K562 (cell line): Measurements from ENCODE around the gene MLH1. TPM values are rescaled to one million over a fixed set of nuclear protein-coding genes. Genes with fewer than 3 reads are reported as not detected.
A peak's percentile ranks its signal among the peaks of the same experiment; 100 is the strongest.

Source experiments
- CBX5 ChIP-seq: IDR thresholded peaks from 2 replicates; pipeline ENCODE4 v1.6.1; 2014; ENCODE audit warnings: low read depth, borderline replicate concordance
- ESRRA ChIP-seq: fragments of 450-650 bp; IDR thresholded peaks from 2 replicates; pipeline ENCODE4 v1.6.1; 2014; ENCODE audit warnings: low read depth, mild to moderate bottlenecking, moderate library complexity, borderline replicate concordance
- FIP1L1 ChIP-seq: fragments of 200-400 bp; formaldehyde crosslinking; IDR thresholded peaks from 2 replicates; pipeline ENCODE4 v1.6.1; 2018; ENCODE audit warnings: mild to moderate bottlenecking, low read depth, low read length; ENCODE audit not compliant: poor library complexity, severe bottlenecking
- FOXM1 ChIP-seq, 2 experiments: fragments of 450-650 bp in 1 of 2; sonication (generic) in 1 of 2; formaldehyde crosslinking in 1 of 2; IDR thresholded peaks; 2 replicates each; pipeline versions ENCODE4 v1.6.1 to v1.9.0; 2017 to 2022; ENCODE audit warnings: low read depth in 2 of 2, mild to moderate bottlenecking in 2 of 2, missing genetic modification reagents in 1 of 2, moderate library complexity in 1 of 2
- HDGF ChIP-seq: fragments of 450-650 bp; IDR thresholded peaks from 2 replicates; pipeline ENCODE4 v1.6.1; 2016
- HNRNPLL ChIP-seq: fragments of 200-400 bp; formaldehyde crosslinking; IDR thresholded peaks from 2 replicates; pipeline ENCODE4 v1.6.1; 2017; ENCODE audit warnings: low read length, low read depth, mild to moderate bottlenecking; ENCODE audit not compliant: poor library complexity, severe bottlenecking
- L3MBTL2 ChIP-seq: fragments of 450-650 bp; IDR thresholded peaks from 2 replicates; pipeline ENCODE4 v1.6.1; 2016; ENCODE audit warnings: mild to moderate bottlenecking, moderate library complexity
- NR2C1 ChIP-seq, 2 experiments: fragments of 450-650 bp; IDR thresholded peaks; 2 replicates each; pipeline ENCODE4 v1.6.1; 2017; ENCODE audit warnings: mild to moderate bottlenecking in 2 of 2, antibody characterized with exemption in 1 of 2, inconsistent platforms in 1 of 2, missing compliant biosample characterization in 1 of 2, missing genetic modification characterization in 1 of 2
- PHB2 ChIP-seq: fragments of 450-650 bp; IDR thresholded peaks from 2 replicates; pipeline ENCODE4 v1.6.1; 2017; ENCODE audit warnings: low read depth
- PHTF2 ChIP-seq: fragments of 250-450 bp; sonication (Bioruptor Pico); IDR thresholded peaks from 2 replicates; pipeline ENCODE4 v1.5.0; 2021; ENCODE audit warnings: mild to moderate bottlenecking
- POLR2AphosphoS5 ChIP-seq: IDR thresholded peaks from 2 replicates; pipeline ENCODE4 v1.6.1; 2011; ENCODE audit warnings: mild to moderate bottlenecking, low read depth, low read length, moderate library complexity; ENCODE audit not compliant: control insufficient read depth, insufficient read depth
- POLR2G ChIP-seq: fragments of 200-400 bp; formaldehyde crosslinking; IDR thresholded peaks from 2 replicates; pipeline ENCODE4 v1.6.1; 2017; ENCODE audit warnings: low read depth, mild to moderate bottlenecking, antibody characterized with exemption, low read length, moderate library complexity
- RNF2 ChIP-seq: sonication (generic); IDR thresholded peaks from 2 replicates; pipeline ENCODE4 v1.6.1; 2016
- SP1 ChIP-seq: sonication (generic); formaldehyde crosslinking; IDR thresholded peaks from 2 replicates; pipeline ENCODE4 v1.8.1; 2022; ENCODE audit warnings: mild to moderate bottlenecking, missing genetic modification reagents
- TAF7 ChIP-seq: fragments of 450-650 bp; IDR thresholded peaks from 2 replicates; pipeline ENCODE4 v1.6.1; 2016; ENCODE audit warnings: missing genetic modification characterization, missing compliant biosample characterization
- ZFP36 ChIP-seq: fragments of 150-350 bp; IDR thresholded peaks from 2 replicates; pipeline ENCODE4 v1.6.1; 2018; ENCODE audit warnings: low read length, low read depth; ENCODE audit not compliant: partially characterized antibody
- ZNF583 ChIP-seq: fragments of 250-450 bp; sonication (Bioruptor Pico); IDR thresholded peaks from 2 replicates; pipeline ENCODE4 v1.4.0; 2020
- polyA plus RNA-seq, 8 experiments: library from polyadenylated mRNA; depleted of rRNA in 4 of 8; stranded (reverse) in 5 of 8; unstranded in 3 of 8; fragments of >200 nt; fragmentation: Nextera tagmentation in 2 of 8; fragmentation: Illumina TruSeq in 1 of 8; extraction: Ambion mirVana in 2 of 8; extraction: Trizol in 1 of 8; gene quantifications; 2 replicates each; pipeline versions ENCODE4 v1.2.1 to v1.2.3, GENCODE V29; 2011 to 2014; ENCODE audit warnings: inconsistent platforms in 1 of 8, missing spikeins in 1 of 8
- total RNA-seq, 7 experiments: library from RNA; depleted of rRNA in 6 of 7; stranded (reverse); fragments of >200 nt in 6 of 7; fragmentation: Illumina TruSeq in 2 of 7; extraction: Trizol in 2 of 7; gene quantifications; 2 replicates each; pipeline versions ENCODE4 v1.2.1 to v1.2.3, GENCODE V29; 2011 to 2021; ENCODE audit warnings: low replicate concordance in 1 of 7
- TF ChIP-seq, protein P1 (sequence below): sonication (generic); formaldehyde crosslinking; IDR thresholded peaks from 2 replicates; pipeline ENCODE4 v1.8.0; 2022; ENCODE audit warnings: mild to moderate bottlenecking, missing genetic modification reagents
- TF ChIP-seq, protein P2 (sequence below), 3 experiments: IDR thresholded peaks in 2 of 3; conservative IDR thresholded peaks in 1 of 3; 2 replicates each; pipeline ENCODE4 v1.5.1; 2011 to 2012; ENCODE audit warnings: low read length in 3 of 3, mild to moderate bottlenecking in 3 of 3, control low read depth in 2 of 3, improper control_type of control experiment in 1 of 3, inconsistent platforms in 1 of 3, low read depth in 1 of 3, mixed read lengths in 1 of 3, moderate library complexity in 1 of 3; ENCODE audit not compliant: insufficient read depth in 2 of 3
- TF ChIP-seq, protein P3 (sequence below): fragments of 250-450 bp; sonication (Bioruptor Pico); IDR thresholded peaks from 2 replicates; pipeline ENCODE4 v1.4.0; 2020; ENCODE audit warnings: mild to moderate bottlenecking, moderate library complexity, borderline replicate concordance
- TF ChIP-seq, protein P4 (sequence below): sonication (generic); formaldehyde crosslinking; IDR thresholded peaks from 2 replicates; pipeline ENCODE4 v1.8.0; 2022; ENCODE audit warnings: mild to moderate bottlenecking, missing genetic modification reagents

The MLH1 gene
- total and polyA plus RNA-seq, 9 of the 15 experiments (the other 6 are each of a cell fraction or from before 2014, with no cell fraction given) = 76.4 to 155 (median 117) TPM

DNA sequence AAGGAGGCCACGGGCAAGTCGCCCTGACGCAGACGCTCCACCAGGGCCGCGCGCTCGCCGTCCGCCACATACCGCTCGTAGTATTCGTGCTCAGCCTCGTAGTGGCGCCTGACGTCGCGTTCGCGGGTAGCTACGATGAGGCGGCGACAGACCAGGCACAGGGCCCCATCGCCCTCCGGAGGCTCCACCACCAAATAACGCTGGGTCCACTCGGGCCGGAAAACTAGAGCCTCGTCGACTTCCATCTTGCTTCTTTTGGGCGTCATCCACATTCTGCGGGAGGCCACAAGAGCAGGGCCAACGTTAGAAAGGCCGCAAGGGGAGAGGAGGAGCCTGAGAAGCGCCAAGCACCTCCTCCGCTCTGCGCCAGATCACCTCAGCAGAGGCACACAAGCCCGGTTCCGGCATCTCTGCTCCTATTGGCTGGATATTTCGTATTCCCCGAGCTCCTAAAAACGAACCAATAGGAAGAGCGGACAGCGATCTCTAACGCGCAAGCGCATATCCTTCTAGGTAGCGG is 452 bp upstream of the MLH1 start, which contains the start of gene EPM2AIP1 (continued):
- peak; percentile 40; the same call in 1 of the 2 replicates for TF ChIP-seq CBX5
- peak; percentile 96 for TF ChIP-seq POLR2G
- TF ChIP-seq, protein P1, sequence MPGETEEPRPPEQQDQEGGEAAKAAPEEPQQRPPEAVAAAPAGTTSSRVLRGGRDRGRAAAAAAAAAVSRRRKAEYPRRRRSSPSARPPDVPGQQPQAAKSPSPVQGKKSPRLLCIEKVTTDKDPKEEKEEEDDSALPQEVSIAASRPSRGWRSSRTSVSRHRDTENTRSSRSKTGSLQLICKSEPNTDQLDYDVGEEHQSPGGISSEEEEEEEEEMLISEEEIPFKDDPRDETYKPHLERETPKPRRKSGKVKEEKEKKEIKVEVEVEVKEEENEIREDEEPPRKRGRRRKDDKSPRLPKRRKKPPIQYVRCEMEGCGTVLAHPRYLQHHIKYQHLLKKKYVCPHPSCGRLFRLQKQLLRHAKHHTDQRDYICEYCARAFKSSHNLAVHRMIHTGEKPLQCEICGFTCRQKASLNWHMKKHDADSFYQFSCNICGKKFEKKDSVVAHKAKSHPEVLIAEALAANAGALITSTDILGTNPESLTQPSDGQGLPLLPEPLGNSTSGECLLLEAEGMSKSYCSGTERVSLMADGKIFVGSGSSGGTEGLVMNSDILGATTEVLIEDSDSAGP (CRISPR knock-in tag) = 0 out of 2 replicates have a peak, but pooled peaks have one; percentile 56
- TF ChIP-seq, protein P2, sequence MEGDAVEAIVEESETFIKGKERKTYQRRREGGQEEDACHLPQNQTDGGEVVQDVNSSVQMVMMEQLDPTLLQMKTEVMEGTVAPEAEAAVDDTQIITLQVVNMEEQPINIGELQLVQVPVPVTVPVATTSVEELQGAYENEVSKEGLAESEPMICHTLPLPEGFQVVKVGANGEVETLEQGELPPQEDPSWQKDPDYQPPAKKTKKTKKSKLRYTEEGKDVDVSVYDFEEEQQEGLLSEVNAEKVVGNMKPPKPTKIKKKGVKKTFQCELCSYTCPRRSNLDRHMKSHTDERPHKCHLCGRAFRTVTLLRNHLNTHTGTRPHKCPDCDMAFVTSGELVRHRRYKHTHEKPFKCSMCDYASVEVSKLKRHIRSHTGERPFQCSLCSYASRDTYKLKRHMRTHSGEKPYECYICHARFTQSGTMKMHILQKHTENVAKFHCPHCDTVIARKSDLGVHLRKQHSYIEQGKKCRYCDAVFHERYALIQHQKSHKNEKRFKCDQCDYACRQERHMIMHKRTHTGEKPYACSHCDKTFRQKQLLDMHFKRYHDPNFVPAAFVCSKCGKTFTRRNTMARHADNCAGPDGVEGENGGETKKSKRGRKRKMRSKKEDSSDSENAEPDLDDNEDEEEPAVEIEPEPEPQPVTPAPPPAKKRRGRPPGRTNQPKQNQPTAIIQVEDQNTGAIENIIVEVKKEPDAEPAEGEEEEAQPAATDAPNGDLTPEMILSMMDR (IDR thresholded peaks at IDR 0.05 in 2 of 3, conservative IDR thresholded peaks at IDR 0.05 in 1 of 3; ENCODE audit: insufficient read depth in 2 of 3, low read depth in 1 of 3, low read length in 3 of 3) = peak; percentile 50 to 80 (median 54); a peak in 5 of 6 replicates
- TF ChIP-seq FOXM1 (IDR thresholded peaks at IDR 0.05; ENCODE audit: low read depth) = no peak
- peak; percentile 81 for TF ChIP-seq FOXM1 (CRISPR knock-in tag; IDR thresholded peaks at IDR 0.05; ENCODE audit: low read depth)
- TF ChIP-seq ZFP36 = peak; percentile 26
- TF ChIP-seq HDGF = no peak
- peak; percentile 56; the same call in 1 of the 2 replicates for TF ChIP-seq SP1 (CRISPR knock-in tag)
- TF ChIP-seq PHB2 = no peak
- TF ChIP-seq PHTF2 (CRISPR knock-in tag) = no peak
- peak; percentile 87 for TF ChIP-seq TAF7
- TF ChIP-seq, protein P3, sequence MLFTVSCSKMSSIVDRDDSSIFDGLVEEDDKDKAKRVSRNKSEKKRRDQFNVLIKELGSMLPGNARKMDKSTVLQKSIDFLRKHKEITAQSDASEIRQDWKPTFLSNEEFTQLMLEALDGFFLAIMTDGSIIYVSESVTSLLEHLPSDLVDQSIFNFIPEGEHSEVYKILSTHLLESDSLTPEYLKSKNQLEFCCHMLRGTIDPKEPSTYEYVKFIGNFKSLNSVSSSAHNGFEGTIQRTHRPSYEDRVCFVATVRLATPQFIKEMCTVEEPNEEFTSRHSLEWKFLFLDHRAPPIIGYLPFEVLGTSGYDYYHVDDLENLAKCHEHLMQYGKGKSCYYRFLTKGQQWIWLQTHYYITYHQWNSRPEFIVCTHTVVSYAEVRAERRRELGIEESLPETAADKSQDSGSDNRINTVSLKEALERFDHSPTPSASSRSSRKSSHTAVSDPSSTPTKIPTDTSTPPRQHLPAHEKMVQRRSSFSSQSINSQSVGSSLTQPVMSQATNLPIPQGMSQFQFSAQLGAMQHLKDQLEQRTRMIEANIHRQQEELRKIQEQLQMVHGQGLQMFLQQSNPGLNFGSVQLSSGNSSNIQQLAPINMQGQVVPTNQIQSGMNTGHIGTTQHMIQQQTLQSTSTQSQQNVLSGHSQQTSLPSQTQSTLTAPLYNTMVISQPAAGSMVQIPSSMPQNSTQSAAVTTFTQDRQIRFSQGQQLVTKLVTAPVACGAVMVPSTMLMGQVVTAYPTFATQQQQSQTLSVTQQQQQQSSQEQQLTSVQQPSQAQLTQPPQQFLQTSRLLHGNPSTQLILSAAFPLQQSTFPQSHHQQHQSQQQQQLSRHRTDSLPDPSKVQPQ = 0 out of 2 replicates have a peak, but pooled peaks have one; percentile 30
- peak; percentile 87; the same call in 1 of the 2 replicates for TF ChIP-seq ZNF583 (CRISPR knock-in tag)
- no peak for TF ChIP-seq NR2C1 (IDR thresholded peaks at IDR 0.05)
- no peak for TF ChIP-seq NR2C1 (tag; IDR thresholded peaks at IDR 0.05)
- TF ChIP-seq, protein P4, sequence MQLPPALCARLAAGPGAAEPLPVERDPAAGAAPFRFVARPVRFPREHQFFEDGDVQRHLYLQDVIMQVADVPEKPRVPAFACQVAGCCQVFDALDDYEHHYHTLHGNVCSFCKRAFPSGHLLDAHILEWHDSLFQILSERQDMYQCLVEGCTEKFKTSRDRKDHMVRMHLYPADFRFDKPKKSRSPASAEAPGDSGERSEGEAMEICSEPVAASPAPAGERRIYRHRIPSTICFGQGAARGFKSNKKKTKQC = peak; percentile 81
- TF ChIP-seq RNF2 = peak; percentile 57; the same call in 1 of the 2 replicates
- peak; percentile 97 for TF ChIP-seq L3MBTL2
- peak; percentile 91 for TF ChIP-seq HNRNPLL
- TF ChIP-seq ESRRA = peak; percentile 7; the same call in 1 of the 2 replicates
- peak; percentile 94 for TF ChIP-seq POLR2AphosphoS5
- peak; percentile 78 for TF ChIP-seq FIP1L1
